Gastroesophageal sphincter (tissue), 4 donors: ENCODE data around the gene FGF3. TPM values are rescaled to one million over a fixed set of nuclear protein-coding genes. Genes with fewer than 3 reads are reported as not detected.

Experiments used
- ATAC-seq: fragments of 150-250 bp; one replicate; pipeline ENCODE4 v1.9.1; 2016; ENCODE audit warnings: mild to moderate bottlenecking, moderate library complexity
- H3K27ac ChIP-seq, 4 donors: fragments of 200-600 bp; sonication (generic) in 3 of 4; 1 replicate in 3 of 4; 2 replicates in 1 of 4; pipeline ENCODE4 v1.5.1; 2016 to 2019
- H3K27me3 ChIP-seq: fragments of 200-600 bp; sonication (generic); one replicate; pipeline ENCODE4 v1.5.1; 2019
- H3K36me3 ChIP-seq, 2 donors: fragments of 200-600 bp; sonication (generic); one replicate each; pipeline ENCODE4 v1.5.1; 2019; ENCODE audit warnings: control low read depth in 1 of 2
- H3K4me1 ChIP-seq, 3 donors: fragments of 200-600 bp; sonication (generic); 1 replicate in 2 of 3; 2 replicates in 1 of 3; pipeline ENCODE4 v1.5.1; 2016 to 2019; ENCODE audit warnings: control low read depth in 2 of 3
- H3K4me3 ChIP-seq, 2 donors: fragments of 200-600 bp; sonication (generic); one replicate each; pipeline ENCODE4 v1.5.1; 2019; ENCODE audit warnings: mild to moderate bottlenecking in 1 of 2, moderate library complexity in 1 of 2
- H3K9me3 ChIP-seq, 3 donors: fragments of 200-600 bp; sonication (generic); one replicate each; pipeline ENCODE4 v1.5.1; 2017 to 2019; ENCODE audit warnings: control low read depth in 2 of 3
- CTCF ChIP-seq, 4 experiments: fragments of 200-600 bp in 2 of 4; fragments of 450-650 bp in 2 of 4; sonication (generic) in 1 of 4; IDR thresholded peaks; one replicate each; pipeline ENCODE4 v1.5.1; 2017 to 2019; ENCODE audit warnings: antibody characterized with exemption in 4 of 4, mild to moderate bottlenecking in 2 of 4, moderate library complexity in 2 of 4
- EP300 ChIP-seq: sonication (generic); formaldehyde crosslinking; IDR thresholded peaks from one replicate; pipeline ENCODE4 v1.6.1; 2017; ENCODE audit warnings: antibody characterized with exemption, mild to moderate bottlenecking
- POLR2A ChIP-seq, 2 donors: fragments of 450-650 bp; IDR thresholded peaks; one replicate each; pipeline ENCODE4 v1.6.1; 2017; ENCODE audit warnings: antibody characterized with exemption in 2 of 2, mild to moderate bottlenecking in 2 of 2, moderate library complexity in 1 of 2
- POLR2AphosphoS5 ChIP-seq: sonication (generic); formaldehyde crosslinking; IDR thresholded peaks from one replicate; pipeline ENCODE4 v1.6.1; 2017; ENCODE audit warnings: antibody characterized with exemption
- WGBS, 2 donors: methylation state at CpG; one replicate each; pipeline ENCODE4 v1.1.5; 2018; ENCODE audit warnings: low coverage in 1 of 2; 5-methylcytosine and 5-hydroxymethylcytosine counted together
- total RNA-seq, 4 donors: library from RNA; depleted of rRNA; stranded (reverse); fragments of >200 nt; gene quantifications; one replicate each; pipeline ENCODE4 v1.1.0, GENCODE V29; 2016

FGF3 gene
- total RNA-seq, 4 donors from 2014 or later = not detected

- H3K4me3 ChIP-seq = no peak overlapping the region
- H3K27me3 ChIP-seq = peaks cover 52% of the 10 kb centered on the region
- no peaks in the 10 kb centered on the region for H3K4me1 ChIP-seq
- no peaks in the 10 kb centered on the region for H3K36me3 ChIP-seq
- 57 to 62% methylated on average over 3 to 7 of the region's 13 CpGs for WGBS, 2 donors
- H3K9me3 ChIP-seq = no peaks in the 10 kb centered on the region
- TF ChIP-seq CTCF (IDR thresholded peaks at IDR 0.05) (no peak), POLR2A (IDR thresholded peaks at IDR 0.05) (no peak)
- no peak overlapping the region for H3K27ac ChIP-seq
- no peak for ATAC-seq
Measured at GRCh38 chr11:69841859-69842698, 22.9 kb upstream of the FGF3 start.

GRCh38 chr11:69841170-69841858 lies 22.1 kb upstream of the FGF3 start:
- Histone ChIP-seq H3K36me3 (no peaks in the 10 kb centered on the region), H3K4me3 (no peak overlapping the region), H3K27ac (no peak overlapping the region), H3K27me3 (peaks cover 57% of the 10 kb centered on the region), H3K4me1 (no peaks in the 10 kb centered on the region), H3K9me3 (no peaks in the 10 kb centered on the region)
- no peak for ATAC-seq
- no peak for TF ChIP-seq POLR2AphosphoS5
- TF ChIP-seq CTCF (IDR thresholded peaks at IDR 0.05) = no peak
- no peak for TF ChIP-seq EP300
- TF ChIP-seq POLR2A (IDR thresholded peaks at IDR 0.05) = no peak
- WGBS, 2 donors = 60% methylated on average over 2 of the region's 4 CpGs; no CpG with 5 or more reads in 1 of the 2 donors

GRCh38 chr11:69840371-69841169 lies 21.4 kb upstream of the FGF3 start:
- Histone ChIP-seq H3K4me3 (no peak overlapping the region), H3K9me3 (no peaks in the 10 kb centered on the region), H3K27ac (no peak overlapping the region), H3K4me1 (no peaks in the 10 kb centered on the region), H3K27me3 (peaks cover 65% of the 10 kb centered on the region), H3K36me3 (no peaks in the 10 kb centered on the region)
- WGBS, 2 donors = 65 to 93% methylated on average over 6 to 10 of the region's 20 CpGs
- no peak for ATAC-seq
- no peak for TF ChIP-seq POLR2A (IDR thresholded peaks at IDR 0.05)
- no peak for TF ChIP-seq POLR2AphosphoS5
- TF ChIP-seq CTCF (IDR thresholded peaks at IDR 0.05) = no peak
- TF ChIP-seq EP300 = no peak

- Histone ChIP-seq H3K27me3 (peaks cover 75% of the 10 kb centered on the region), H3K9me3 (no peaks in the 10 kb centered on the region), H3K36me3 (no peaks in the 10 kb centered on the region), H3K27ac (no peak overlapping the region), H3K4me1 (no peaks in the 10 kb centered on the region), H3K4me3 (no peak overlapping the region)
- TF ChIP-seq POLR2A (IDR thresholded peaks at IDR 0.05) (no peak), EP300 (no peak), CTCF (IDR thresholded peaks at IDR 0.05) (no peak), POLR2AphosphoS5 (no peak)
- WGBS, 2 donors = 20 to 83% methylated on average over 1 of the region's 9 CpGs
- no peak for ATAC-seq
Measured at GRCh38 chr11:69839516-69839915, 20.3 kb upstream of the FGF3 start.
